ENCODE measurements around the gene SUN2. TPM values are rescaled to one million over a fixed set of nuclear protein-coding genes. Genes with fewer than 3 reads are reported as not detected.

The SUN2 gene
- total and polyA plus RNA-seq, 2 of the 13 experiments (the other 11 are each of a cell fraction or from before 2014, with no cell fraction given), result 45.6 to 56.6 TPM

DNA sequence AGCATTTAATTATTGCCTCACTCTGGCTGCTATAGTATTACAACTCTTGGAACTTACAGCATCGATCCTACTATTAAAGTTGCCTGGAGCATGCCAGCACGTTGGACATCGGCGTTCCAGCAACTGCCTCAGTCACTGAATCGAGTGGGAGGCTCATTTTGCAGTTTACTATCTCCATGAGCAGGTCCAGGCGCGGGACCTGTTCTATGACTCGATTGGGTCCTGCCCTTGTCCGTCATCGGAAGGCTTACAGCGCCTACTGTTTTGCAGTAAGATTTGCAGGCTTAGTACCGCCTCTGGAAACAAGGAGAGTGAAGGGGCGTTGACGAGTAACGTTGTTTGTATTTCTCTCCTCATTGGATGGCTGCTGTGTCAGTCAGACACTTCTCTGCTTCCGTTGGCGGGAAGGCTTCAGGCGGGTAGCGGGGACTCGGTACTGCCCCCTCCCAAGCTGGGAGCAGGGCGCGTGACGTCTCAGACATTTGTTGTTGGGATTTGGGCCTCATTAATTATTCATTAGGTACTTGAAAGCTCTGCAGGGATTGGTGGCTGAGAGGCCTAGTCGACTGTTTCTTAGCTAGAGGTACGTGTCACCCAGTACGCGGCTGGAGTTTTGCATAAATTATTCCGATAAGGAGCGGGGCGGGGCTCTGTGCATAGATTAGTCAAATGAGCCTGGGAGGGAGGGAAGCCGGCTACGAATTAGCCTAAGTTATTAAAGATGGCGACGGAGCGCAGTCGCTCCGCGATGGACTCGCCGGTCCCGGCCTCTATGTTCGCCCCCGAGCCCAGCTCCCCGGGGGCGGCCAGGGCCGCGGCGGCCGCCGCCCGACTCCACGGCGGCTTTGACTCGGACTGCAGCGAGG is 50.3 kb downstream of the SUN2 start, which contains the start of gene GTPBP1 (continued):
- TF ChIP-seq, protein P1, sequence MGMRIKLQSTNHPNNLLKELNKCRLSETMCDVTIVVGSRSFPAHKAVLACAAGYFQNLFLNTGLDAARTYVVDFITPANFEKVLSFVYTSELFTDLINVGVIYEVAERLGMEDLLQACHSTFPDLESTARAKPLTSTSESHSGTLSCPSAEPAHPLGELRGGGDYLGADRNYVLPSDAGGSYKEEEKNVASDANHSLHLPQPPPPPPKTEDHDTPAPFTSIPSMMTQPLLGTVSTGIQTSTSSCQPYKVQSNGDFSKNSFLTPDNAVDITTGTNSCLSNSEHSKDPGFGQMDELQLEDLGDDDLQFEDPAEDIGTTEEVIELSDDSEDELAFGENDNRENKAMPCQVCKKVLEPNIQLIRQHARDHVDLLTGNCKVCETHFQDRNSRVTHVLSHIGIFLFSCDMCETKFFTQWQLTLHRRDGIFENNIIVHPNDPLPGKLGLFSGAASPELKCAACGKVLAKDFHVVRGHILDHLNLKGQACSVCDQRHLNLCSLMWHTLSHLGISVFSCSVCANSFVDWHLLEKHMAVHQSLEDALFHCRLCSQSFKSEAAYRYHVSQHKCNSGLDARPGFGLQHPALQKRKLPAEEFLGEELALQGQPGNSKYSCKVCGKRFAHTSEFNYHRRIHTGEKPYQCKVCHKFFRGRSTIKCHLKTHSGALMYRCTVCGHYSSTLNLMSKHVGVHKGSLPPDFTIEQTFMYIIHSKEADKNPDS (CRISPR knock-in tag; IDR thresholded peaks at IDR 0.05), result no peak
- TF ChIP-seq, protein P2, sequence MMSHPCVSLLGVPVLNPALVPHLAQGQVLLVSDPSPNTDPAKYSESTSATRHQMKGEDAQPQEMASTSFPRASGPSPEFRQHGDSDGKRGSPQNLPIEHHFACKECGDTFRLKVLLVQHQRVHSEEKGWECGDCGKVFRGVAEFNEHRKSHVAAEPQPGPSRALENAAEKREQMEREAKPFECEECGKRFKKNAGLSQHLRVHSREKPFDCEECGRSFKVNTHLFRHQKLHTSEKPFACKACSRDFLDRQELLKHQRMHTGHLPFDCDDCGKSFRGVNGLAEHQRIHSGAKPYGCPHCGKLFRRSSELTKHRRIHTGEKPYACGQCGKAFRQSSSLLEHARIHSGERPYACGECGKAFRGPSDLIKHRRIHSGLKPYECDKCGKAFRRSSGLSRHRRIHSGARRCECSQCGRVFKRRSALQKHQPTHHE (CRISPR knock-in tag; IDR thresholded peaks at IDR 0.05; ENCODE audit: borderline replicate concordance), result no peak
- TF ChIP-seq BORCS8-MEF2B (CRISPR knock-in tag; IDR thresholded peaks at IDR 0.05), result no peak; the same call in none of the 2 replicates
- TF ChIP-seq MYC (CRISPR knock-in tag; IDR thresholded peaks at IDR 0.05; ENCODE audit: borderline replicate concordance), result no peak
- 0 out of 2 replicates have a peak, but pooled peaks have one; percentile 16 for TF ChIP-seq ZNF331 (CRISPR knock-in tag; IDR thresholded peaks at IDR 0.05)
- TF ChIP-seq PAX8 (CRISPR knock-in tag; IDR thresholded peaks at IDR 0.05; ENCODE audit: borderline replicate concordance), result no peak
- TF ChIP-seq NFIC (IDR thresholded peaks at IDR 0.05; ENCODE audit: low read length), result no peak
- TF ChIP-seq BCL6 (CRISPR knock-in tag; IDR thresholded peaks at IDR 0.05), result no peak
- no peak for TF ChIP-seq ZNF709 (CRISPR knock-in tag; IDR thresholded peaks at IDR 0.05)
- no peak for TF ChIP-seq THAP7 (CRISPR knock-in tag; IDR thresholded peaks at IDR 0.05)
- TF ChIP-seq, protein P3, sequence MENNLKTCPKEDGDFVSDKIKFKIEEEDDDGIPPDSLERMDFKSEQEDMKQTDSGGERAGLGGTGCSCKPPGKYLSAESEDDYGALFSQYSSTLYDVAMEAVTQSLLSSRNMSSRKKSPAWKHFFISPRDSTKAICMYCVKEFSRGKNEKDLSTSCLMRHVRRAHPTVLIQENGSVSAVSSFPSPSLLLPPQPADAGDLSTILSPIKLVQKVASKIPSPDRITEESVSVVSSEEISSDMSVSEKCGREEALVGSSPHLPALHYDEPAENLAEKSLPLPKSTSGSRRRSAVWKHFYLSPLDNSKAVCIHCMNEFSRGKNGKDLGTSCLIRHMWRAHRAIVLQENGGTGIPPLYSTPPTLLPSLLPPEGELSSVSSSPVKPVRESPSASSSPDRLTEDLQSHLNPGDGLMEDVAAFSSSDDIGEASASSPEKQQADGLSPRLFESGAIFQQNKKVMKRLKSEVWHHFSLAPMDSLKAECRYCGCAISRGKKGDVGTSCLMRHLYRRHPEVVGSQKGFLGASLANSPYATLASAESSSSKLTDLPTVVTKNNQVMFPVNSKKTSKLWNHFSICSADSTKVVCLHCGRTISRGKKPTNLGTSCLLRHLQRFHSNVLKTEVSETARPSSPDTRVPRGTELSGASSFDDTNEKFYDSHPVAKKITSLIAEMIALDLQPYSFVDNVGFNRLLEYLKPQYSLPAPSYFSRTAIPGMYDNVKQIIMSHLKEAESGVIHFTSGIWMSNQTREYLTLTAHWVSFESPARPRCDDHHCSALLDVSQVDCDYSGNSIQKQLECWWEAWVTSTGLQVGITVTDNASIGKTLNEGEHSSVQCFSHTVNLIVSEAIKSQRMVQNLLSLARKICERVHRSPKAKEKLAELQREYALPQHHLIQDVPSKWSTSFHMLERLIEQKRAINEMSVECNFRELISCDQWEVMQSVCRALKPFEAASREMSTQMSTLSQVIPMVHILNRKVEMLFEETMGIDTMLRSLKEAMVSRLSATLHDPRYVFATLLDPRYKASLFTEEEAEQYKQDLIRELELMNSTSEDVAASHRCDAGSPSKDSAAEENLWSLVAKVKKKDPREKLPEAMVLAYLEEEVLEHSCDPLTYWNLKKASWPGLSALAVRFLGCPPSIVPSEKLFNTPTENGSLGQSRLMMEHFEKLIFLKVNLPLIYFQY (CRISPR knock-in tag; IDR thresholded peaks at IDR 0.05; ENCODE audit: borderline replicate concordance), result no peak
- TF ChIP-seq NONO (IDR thresholded peaks at IDR 0.05), result no peak
- no peak for TF ChIP-seq NONO (CRISPR knock-in tag; conservative IDR thresholded peaks at IDR 0.05)
- no peak for TF ChIP-seq ATRX (CRISPR knock-in tag; IDR thresholded peaks at IDR 0.05; ENCODE audit: borderline replicate concordance)
- TF ChIP-seq ZNF792 (CRISPR knock-in tag; IDR thresholded peaks at IDR 0.05), result peak; percentile 97
- no peak for TF ChIP-seq AKAP8 (CRISPR knock-in tag; IDR thresholded peaks at IDR 0.05)
- TF ChIP-seq NBN (conservative IDR thresholded peaks at IDR 0.05), result no peak
- TF ChIP-seq, protein P4, sequence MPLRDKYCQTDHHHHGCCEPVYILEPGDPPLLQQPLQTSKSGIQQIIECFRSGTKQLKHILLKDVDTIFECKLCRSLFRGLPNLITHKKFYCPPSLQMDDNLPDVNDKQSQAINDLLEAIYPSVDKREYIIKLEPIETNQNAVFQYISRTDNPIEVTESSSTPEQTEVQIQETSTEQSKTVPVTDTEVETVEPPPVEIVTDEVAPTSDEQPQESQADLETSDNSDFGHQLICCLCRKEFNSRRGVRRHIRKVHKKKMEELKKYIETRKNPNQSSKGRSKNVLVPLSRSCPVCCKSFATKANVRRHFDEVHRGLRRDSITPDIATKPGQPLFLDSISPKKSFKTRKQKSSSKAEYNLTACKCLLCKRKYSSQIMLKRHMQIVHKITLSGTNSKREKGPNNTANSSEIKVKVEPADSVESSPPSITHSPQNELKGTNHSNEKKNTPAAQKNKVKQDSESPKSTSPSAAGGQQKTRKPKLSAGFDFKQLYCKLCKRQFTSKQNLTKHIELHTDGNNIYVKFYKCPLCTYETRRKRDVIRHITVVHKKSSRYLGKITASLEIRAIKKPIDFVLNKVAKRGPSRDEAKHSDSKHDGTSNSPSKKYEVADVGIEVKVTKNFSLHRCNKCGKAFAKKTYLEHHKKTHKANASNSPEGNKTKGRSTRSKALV (CRISPR knock-in tag; IDR thresholded peaks at IDR 0.05), result no peak
- TF ChIP-seq ZNF484 (CRISPR knock-in tag; IDR thresholded peaks at IDR 0.05; ENCODE audit: borderline replicate concordance, low read depth), result no peak
- TF ChIP-seq DNMT1 (CRISPR knock-in tag; IDR thresholded peaks at IDR 0.05), result no peak

Data from HepG2 (cell line).